DND-41 (cell line): ENCODE data around the gene ATF6B.

Experiments
- ATAC-seq: fragments of 200-7000 bp; cut with Tn5 transposase; 3 replicates; pipeline ENCODE4 v1.9.1; 2021; ENCODE audit warnings: low read depth; ENCODE audit not compliant: insufficient read depth
- DNase-seq: peaks from one replicate; pipeline ENCODE4 v3.0.0-alpha.2; 2020
- H2AFZ ChIP-seq: 2 replicates; pipeline ENCODE4 v1.6.0; 2012; ENCODE audit warnings: low read depth, low read length
- H3K27ac ChIP-seq: 2 replicates; pipeline ENCODE4 v1.5.1; 2012; ENCODE audit warnings: low read length, inconsistent platforms
- H3K27me3 ChIP-seq: fragments of 200-600 bp; sonication (generic); 2 replicates; pipeline ENCODE4 v1.6.0; 2012; ENCODE audit warnings: low read length, mild to moderate bottlenecking, inconsistent platforms; ENCODE audit not compliant: insufficient read depth, poor library complexity
- H3K36me3 ChIP-seq: 2 replicates; pipeline ENCODE4 v1.5.1; 2012; ENCODE audit warnings: low read length, inconsistent platforms; ENCODE audit not compliant: insufficient read depth
- H3K4me1 ChIP-seq: 2 replicates; pipeline ENCODE4 v1.5.1; 2012; ENCODE audit warnings: mild to moderate bottlenecking, low read length; ENCODE audit not compliant: insufficient read depth
- H3K4me2 ChIP-seq: 2 replicates; pipeline ENCODE4 v1.6.0; 2012; ENCODE audit warnings: mild to moderate bottlenecking, moderate library complexity, low read length, inconsistent platforms; ENCODE audit not compliant: insufficient read depth
- H3K4me3 ChIP-seq, 2 experiments: fragments of 200-600 bp in 1 of 2; shearing (Covaris generic) in 1 of 2; 2 replicates each; pipeline ENCODE4 v1.5.1; 2012 to 2016; ENCODE audit warnings: inconsistent platforms in 2 of 2, low read length in 2 of 2, mild to moderate bottlenecking in 2 of 2, low read depth in 1 of 2, moderate library complexity in 1 of 2
- H3K79me2 ChIP-seq: 2 replicates; pipeline ENCODE4 v1.6.0; 2012; ENCODE audit warnings: low read length, inconsistent platforms; ENCODE audit not compliant: insufficient read depth
- H3K9ac ChIP-seq: 2 replicates; pipeline ENCODE4 v1.6.0; 2012; ENCODE audit warnings: low read depth, mild to moderate bottlenecking, inconsistent platforms, low read length, moderate library complexity
- H3K9me3 ChIP-seq: 2 replicates; pipeline ENCODE4 v1.5.1; 2012; ENCODE audit warnings: low read length, moderate library complexity, mild to moderate bottlenecking, inconsistent platforms; ENCODE audit not compliant: insufficient read depth, severe bottlenecking
- H4K20me1 ChIP-seq: 2 replicates; pipeline ENCODE4 v1.6.0; 2012; ENCODE audit warnings: low read length; ENCODE audit not compliant: insufficient read depth
- CTCF ChIP-seq: IDR thresholded peaks from 2 replicates; pipeline ENCODE4 v1.5.1; 2012; ENCODE audit warnings: borderline replicate concordance, low read length, moderate library complexity, mild to moderate bottlenecking; ENCODE audit not compliant: poor library complexity, severe bottlenecking; ENCODE audit errors: extremely low read depth
- EZH2 ChIP-seq: IDR thresholded peaks from 3 replicates; pipeline ENCODE4 v1.6.1; 2012; ENCODE audit warnings: borderline replicate concordance, low read depth, mild to moderate bottlenecking, moderate library complexity, low read length, inconsistent platforms; ENCODE audit not compliant: severe bottlenecking

ATF6B gene

GRCh38 chr6:32116674-32117073, 11.4 kb downstream of the ATF6B start:
- ATAC-seq, result peak; percentile 70; the same call in 2 of the 3 replicates
- Histone ChIP-seq H3K27ac (no peak overlapping the region), H3K4me1 (no peaks in the 10 kb centered on the region), H2AFZ (no peak overlapping the region), H3K4me3 (no peak overlapping the region), H3K27me3 (no peaks in the 10 kb centered on the region), H3K4me2 (no peak overlapping the region), H3K36me3 (peaks cover 57% of the 10 kb centered on the region), H3K9ac (no peak overlapping the region), H3K9me3 (no peaks in the 10 kb centered on the region), H3K79me2 (no peaks in the 10 kb centered on the region), H4K20me1 (0 out of 2 replicates have a peak, but pooled peaks cover 2% of the 10 kb centered on the region)
- DNase-seq, result peak; percentile 45
- no peak for TF ChIP-seq EZH2
- peak; percentile 71 for TF ChIP-seq CTCF

- H3K36me3 ChIP-seq, result peaks cover 48% of the 10 kb centered on the region
- H4K20me1 ChIP-seq, result 0 out of 2 replicates have a peak, but pooled peaks cover 2% of the 10 kb centered on the region
- ATAC-seq (no peak), DNase-seq (no peak)
- H3K4me1 ChIP-seq, result no peaks in the 10 kb centered on the region
- H3K79me2 ChIP-seq, result no peaks in the 10 kb centered on the region
- no peaks in the 10 kb centered on the region for H3K27me3 ChIP-seq
- H3K27ac ChIP-seq, result no peak overlapping the region
- H3K9ac ChIP-seq, result no peak overlapping the region
- TF ChIP-seq CTCF (no peak), EZH2 (no peak)
- H2AFZ ChIP-seq, result no peak overlapping the region
- no peak overlapping the region for H3K4me3 ChIP-seq
- no peak overlapping the region for H3K4me2 ChIP-seq
- H3K9me3 ChIP-seq, result no peaks in the 10 kb centered on the region
These were observed 12.4 kb downstream of the ATF6B start for GRCh38 chr6:32115623-32116022.

- no peak for DNase-seq
- no peaks in the 10 kb centered on the region for H3K4me1 ChIP-seq
- H3K79me2 ChIP-seq, result no peaks in the 10 kb centered on the region
- H3K4me2 ChIP-seq, result no peak overlapping the region
- H3K27ac ChIP-seq, result no peak overlapping the region
- no peak for ATAC-seq
- no peak for TF ChIP-seq EZH2
- no peak for TF ChIP-seq CTCF
- no peaks in the 10 kb centered on the region for H3K27me3 ChIP-seq
- H2AFZ ChIP-seq, result no peak overlapping the region
- H4K20me1 ChIP-seq, result 0 out of 2 replicates have a peak, but pooled peaks cover 2% of the 10 kb centered on the region
- no peak overlapping the region for H3K9ac ChIP-seq
- H3K4me3 ChIP-seq, result no peak overlapping the region
- peaks cover 44% of the 10 kb centered on the region for H3K36me3 ChIP-seq
- no peaks in the 10 kb centered on the region for H3K9me3 ChIP-seq
These were observed 13.2 kb downstream of the ATF6B start for GRCh38 chr6:32114796-32115195.
